Suppressor macrophage treated with lipopolysaccharide for 1 hour (primary cell): ENCODE data around the gene PDE9A.
A peak's percentile ranks its signal among the peaks of the same experiment; 100 is the strongest.
"Not testable (repeated sequence)": the region's sequence is repeated elsewhere in the genome, so short reads cannot be mapped to it uniquely, and the experiment has no call there.

Experiments
- DNase-seq, 3 donors: peaks; one replicate each; pipeline ENCODE4 v3.0.0-alpha.2; 2020 to 2022

Gene PDE9A

DNA sequence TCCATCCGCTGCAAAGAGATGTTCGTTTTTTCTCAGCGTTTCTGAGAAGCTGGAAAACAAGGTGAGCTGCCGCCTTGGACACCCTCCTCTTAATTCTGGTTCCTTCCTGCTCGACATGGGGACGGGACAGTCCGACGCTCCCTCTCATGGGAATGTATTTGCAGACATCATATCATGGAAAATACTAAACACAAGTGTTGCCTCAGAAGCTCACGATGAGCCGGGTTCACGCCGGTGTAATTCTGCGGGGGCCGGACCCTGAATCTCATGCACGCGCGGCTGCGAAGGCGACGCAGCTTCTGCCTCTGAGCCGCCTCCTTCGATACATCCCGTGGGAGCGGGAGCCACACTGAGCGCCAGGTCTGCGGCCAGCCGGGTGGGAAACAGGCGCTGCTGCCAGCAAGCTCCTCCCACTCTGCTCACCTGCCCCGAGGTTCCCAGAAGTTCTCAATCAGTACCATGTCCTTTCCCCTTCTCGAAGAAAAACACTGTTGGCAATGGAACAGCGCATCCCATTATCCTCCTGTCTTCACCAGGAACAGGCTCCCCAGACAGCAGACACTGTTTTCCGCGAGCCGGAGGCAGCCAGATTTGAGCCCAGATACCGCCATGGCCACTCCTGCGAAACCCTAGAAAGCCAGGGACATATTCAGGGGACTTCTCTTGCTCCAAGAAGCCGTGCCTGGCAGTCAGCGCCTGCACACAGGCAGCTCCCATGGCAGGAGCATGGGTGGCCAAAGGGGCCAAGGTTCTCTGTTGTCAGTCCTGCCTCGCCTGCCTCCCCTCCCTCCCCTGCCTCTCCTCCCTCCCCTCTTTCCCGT is 127.9 kb downstream of the PDE9A start:
- DNase-seq, result peak in 2 of 3 donors; percentile 17 to 22

DNA sequence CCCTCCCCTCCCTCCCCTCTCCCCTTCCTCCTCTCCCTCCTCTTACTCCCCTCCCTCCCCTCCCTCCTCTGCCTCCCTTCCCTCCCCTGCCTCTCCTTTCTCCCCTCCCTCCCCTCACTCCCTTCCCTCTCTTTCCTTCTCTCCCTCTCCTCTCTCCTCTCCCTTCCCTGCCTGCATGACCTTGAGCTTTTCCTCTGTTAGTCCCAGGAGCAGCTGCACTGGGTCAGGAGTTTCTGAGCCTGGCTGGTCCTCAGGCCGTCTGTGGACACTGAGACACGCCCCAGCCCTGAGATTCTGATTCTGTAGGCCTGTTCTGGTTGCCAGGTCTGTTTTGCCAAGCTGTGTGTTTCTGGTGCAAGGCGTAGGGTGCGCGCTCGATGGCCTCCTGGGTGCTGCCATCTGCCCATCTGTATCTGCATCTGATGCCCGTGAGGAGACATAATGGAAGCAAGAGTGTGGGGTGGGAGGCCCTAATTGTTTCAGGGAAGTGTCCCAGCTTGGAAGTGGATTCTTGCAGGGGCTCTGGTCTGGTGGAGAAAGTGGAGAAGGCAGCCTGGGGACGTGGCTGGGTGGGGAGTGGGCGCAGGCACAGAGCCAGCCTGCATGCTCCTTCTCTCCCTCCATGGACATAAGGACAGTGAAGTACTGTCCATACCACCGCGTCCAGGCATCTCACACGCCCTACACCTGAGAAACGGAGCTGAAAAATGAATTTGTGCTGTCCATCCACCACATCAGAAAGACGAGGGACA is 128.7 kb downstream of the PDE9A start:
- DNase-seq, result no peak

DNA sequence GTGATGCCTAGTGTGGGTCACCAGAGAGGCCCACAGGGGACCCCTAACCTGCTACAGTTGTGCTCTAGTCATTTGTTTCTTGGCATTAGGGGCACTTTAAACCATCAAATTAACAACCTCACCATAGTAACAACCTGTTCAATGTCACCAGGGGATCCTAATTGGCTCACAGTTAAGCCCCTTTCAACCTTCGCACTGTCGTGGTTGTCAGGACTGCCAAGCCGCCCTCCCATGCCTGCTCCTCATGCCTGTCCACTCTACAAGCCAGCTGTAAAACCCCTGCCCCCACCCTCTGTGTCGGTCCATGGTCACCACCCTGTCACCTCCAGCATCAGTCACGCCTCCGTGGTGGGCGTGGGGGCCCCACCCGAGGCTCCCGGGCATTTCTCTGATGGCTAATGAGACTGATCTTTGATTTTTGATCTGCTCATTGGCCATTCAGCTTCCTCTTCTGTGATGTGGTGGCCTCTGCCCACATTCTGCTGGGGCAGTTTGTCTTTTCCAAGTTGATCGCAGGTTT is 129.4 kb downstream of the PDE9A start:
- DNase-seq, result no peak

DNA sequence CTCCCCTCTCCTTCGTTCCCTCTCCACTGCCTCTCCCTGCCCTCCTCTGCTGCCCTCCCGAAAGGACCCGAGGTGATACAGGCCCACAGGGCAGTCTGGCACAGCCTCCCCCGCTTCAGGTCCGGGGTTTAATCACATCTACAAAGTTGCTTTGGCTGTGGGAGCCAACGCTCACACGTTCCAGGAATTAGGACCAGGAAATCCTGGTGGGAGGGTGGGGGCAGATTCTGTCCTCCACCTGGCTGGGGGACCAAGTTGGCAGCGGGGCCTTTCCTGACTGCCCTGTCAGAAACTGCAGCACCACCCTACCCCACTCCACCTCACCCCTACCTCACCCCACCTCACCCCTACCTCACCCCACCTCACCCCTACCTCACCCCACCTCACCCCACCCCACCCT is 130.9 kb downstream of the PDE9A start:
- no peak for DNase-seq

DNA sequence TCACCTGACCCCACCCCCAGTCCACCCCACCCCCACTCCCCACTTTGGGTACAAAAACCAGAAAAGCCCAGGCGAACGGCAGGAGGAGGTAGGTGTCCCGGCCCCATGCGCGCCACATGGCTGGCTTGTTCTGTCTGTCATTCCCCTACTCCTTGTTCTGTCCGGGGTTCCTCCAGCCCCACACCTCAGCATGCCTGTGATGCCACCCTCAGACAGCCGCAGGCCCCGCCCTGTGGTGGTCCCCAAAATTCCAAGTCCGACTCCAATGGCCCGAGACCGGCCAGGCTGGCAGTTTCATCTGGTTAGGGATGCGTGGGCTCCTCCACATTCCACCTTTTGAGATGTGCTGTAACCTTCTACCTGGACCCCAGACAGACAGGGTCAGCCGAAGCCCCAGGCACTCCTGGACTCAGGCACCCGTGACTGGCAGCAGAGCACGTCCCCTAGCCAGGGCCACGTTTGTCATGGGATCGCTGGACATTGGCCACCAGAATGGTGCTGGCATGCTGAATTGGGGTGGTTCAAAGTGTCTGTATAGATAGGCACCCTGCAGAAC is 131.6 kb downstream of the PDE9A start:
- DNase-seq, result no peak

DNA sequence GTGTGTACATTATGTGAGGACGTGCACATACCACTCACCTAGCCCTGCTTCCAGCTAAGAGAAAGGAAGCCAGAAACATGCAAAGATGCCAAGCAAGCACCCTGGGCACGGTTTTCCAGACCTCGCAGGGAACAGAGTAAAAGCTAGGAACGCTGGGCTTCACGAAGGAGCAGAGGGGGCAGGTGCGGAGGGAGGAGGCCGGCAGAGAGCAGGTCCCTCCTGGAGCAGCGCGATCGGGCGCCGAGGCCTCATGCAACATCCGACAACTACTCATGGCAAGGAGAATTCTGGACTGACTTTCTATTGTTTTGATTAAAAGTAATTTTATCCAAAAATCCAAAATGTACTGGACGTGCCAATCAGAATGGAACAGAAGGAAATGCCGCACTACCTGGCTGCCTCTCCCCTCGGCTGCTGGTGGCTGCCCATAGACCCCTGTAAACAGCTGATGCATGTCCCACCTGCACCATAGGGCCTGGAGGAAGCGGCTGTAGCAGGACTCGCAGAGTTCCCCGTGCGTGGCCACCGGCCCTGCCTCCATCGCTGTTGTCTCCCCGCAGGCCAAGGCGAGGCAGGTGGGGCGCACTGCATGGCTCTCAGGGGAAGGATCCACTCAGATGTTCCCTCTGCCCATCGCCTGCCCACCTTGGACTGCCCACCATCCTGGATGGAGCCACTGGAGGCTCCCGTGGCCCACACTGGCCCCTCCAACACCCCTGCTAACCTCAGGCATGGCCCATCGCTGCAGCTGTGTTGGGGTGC is 132.4 kb downstream of the PDE9A start:
- DNase-seq, result no peak

DNA sequence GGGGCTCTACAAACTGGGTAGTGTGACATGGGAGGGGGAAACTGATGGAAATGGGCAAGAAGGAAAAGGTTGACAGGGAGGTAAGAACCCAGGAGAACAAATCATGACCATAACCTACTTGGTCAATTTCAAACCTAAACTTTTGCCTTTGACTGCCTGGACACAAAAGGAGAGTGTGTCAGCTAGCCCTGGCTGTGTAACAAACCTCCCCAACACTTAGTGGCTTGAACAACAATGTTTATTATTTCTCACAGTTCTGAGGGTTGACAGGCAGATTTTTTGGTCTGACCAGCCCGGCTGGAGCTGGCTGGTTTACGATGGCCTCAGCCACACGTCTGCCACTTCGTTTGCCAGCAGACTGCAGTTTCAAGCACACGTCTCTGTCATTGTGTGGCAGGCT is 133.5 kb downstream of the PDE9A start:
- no peak for DNase-seq

DNA sequence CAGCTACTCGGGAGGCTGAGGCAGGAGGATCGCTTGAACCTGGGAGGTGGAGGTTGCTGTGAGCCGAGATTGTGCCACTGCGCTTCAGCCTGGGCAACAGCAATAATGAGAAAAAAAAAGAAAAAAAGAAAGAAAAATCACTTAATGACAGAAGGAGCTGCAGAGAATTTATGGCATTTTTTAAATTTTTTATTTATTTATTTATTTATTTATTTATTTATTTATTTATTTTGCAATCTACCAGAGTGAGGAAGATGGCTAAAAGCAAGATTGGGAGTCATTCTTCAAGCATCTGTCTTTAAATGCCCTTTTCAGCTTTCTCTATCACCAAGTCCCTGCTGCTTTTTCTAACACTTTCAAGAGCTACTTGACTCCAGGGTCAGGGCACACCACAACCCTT is 134.2 kb downstream of the PDE9A start:
- DNase-seq, result no peak

DNA sequence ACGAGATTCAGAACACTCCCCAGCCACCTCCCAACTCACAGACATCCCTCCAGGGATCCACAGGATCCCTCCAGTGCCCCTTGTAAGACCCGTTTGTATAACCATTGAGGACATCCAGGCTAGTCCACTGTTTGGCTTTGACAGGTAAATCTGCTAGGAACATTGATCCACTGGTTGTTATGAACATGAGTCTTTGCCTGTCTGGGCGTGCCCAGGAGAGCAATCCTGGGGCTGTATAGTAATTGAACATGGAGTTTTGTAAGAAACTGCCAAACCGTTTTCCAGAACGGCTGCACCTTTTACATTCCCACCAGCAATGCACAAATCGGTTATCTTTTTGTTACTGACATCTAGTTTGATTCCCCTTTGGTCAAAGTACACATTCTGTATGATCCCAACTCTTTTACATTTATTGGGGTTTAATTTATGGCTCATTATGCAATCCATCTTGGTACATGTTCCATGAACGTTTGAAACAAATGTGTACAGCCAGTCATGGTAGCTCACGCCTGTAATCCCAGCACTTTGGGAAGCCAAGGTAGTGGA is 137.2 kb downstream of the PDE9A start:
- no peak for DNase-seq

DNA sequence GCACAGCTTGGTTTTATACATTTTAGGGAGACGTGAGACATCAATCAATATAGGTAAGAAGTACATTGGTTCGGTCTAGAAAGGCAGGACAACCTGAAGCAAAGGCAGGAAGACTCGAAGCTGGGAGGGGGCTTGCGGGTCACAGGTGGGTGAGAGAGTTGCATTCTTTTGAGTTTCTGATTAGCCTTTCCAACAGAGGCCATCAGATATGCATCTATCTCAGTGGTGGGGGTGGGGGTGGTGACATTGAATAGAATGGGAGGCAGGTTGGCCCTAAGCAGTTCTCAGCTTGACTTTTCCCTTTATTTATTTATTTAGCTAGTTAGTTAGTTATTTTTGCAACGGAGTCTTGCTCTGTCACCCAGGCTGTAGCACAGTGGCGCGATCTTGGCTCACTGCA is 140.4 kb downstream of the PDE9A start:
- DNase-seq, result no peak

DNA sequence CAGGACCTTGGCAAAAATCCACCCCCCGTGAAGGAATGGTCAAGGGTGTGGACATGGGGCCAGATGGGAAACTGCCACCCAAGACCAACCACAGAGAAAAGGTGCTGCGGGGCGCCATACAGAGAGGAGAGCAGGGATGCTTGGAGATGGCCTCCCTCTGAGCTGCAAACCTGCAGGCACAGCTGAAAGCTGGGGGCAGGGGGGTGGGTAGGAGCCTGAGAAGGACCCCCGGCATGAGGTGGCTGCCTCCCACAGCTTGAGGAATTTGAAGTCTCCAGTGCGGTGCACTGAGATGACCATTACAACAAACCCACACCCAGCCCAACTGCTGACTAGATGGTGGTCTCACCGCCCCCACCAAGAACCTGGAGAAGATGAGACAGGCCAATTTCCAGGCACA is 141.1 kb downstream of the PDE9A start:
- DNase-seq, result no peak

DNA sequence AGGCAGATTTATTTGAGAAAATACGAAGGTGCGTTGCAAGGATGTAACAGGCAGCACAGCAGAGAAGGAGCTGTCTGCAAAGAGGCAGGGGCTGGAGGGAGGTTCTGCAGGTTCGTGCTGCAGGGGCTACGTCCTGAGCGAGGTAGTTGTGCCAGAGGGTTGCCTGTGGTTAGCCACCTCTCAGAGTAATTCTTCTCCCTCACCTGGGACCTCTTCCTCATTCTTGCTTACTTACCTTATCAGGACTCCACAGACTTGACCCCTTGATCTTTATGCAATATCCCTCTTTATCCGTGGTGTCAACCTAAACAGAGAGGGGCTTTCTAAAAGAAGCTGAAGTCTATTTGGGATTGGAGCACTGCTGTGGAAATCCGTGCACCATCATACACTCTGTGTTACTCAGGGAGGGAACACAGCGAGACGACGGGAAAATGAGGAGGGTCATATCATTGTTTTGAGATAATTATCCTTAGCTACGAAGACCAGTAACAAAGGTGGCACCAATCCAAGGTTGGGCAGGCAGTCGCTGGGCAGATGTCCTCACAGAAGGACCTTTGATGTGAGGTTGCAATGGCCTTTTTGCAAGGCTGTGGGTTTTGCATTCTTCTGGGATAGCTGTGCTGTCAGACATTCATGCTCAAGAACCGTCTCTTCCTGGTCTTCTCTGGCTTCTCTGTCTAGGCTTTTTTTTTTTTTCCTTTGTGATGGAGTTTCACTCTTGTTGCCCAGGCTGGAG is 143.1 kb downstream of the PDE9A start:
- no peak for DNase-seq

DNA sequence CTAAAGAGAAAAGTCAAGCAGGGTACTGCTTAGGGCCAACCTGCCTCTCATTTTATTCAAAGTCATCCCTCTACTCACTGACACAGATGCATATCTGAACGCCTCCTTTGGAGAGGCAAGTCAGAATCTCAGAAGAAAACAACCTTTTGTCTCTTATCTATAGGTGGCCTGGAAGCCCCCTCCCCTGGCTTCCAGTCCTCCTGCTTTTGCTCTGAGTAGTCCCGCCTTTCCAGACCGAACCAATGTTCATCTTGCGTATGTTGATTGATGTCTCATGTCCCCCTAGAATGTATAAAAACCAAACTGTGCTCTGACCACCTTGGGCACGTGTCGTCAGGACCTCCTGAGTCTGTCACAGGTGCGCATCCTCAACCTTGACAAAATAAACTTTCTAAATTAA is 144.1 kb downstream of the PDE9A start:
- no peak for DNase-seq

DNA sequence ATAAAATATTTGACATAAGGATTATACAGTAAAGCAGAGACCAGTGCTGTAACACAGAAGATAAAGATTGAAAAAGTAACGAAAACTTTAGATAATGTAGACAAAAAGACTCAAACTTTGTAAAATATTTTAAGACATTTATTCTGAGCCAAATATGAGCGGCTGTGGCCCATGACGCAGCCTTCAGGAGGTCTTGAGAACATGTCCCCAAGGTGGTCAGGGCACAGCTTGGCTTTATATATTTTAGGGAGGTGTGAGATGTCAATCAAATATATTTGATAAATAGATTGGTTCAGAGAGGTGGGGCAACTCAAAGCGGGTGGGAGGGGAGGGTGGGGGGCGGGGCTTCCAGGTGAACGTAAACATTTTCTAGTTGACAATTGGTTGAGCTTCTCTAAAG is 144.7 kb downstream of the PDE9A start:
- no peak for DNase-seq

DNA sequence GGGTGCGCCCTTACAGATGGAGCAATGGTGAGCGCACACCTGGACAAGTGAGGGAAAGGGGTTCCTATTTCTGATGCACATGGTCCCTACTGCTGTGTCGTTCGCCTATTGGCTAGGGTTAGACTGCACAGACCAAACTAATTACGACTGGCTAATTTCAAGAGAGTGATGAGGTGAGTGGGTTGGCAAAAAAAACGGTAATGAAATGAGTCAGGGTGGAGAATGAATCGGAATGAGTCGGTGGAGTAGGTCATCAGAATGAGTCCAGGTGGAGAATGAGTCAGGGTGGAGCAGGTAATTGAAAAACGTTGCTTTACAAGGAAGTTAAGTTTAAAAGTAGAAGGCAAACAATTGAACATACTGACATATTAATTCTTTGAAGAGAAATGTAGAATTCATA is 146.1 kb downstream of the PDE9A start:
- DNase-seq, result no peak

DNA sequence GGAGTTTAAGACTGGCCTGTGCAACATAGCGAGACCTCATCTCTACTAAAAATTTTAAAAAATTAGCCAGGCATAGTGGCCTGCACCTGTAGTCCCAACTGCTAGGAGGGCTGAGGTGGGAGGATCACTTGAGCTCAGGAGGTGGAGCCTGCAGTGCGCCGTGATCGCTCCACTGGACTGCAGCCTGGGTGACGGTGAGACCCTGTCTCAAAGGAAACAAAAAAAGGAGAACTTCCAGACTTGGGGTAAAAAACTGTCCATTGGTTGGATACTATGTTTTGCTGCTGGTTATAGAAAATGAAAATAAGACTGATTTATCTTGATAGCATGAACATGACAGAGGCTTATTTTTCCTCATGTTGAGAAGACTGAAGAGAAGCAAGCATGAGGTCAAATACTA is 146.5 kb downstream of the PDE9A start:
- no peak for DNase-seq

DNA sequence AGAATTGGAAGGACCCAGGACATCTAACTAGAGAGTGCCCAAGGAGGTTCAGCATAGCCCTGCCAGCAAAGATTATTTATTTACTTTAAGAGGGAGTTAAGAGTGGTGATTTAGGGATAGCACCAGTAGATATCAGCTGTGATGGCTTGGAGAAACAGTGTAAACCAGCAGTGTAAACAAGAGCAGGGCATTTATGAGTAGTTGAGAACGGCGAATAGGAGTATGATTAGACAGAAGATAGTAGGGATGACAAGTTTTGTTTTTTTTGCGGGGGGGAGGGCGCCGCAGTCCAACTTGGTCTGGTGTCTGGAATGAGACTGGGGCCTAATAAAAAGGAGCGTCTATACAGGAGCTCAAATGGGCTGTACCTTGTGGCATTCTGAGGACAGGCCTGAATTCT is 148.2 kb downstream of the PDE9A start:
- not testable (repeated sequence) for DNase-seq

DNA sequence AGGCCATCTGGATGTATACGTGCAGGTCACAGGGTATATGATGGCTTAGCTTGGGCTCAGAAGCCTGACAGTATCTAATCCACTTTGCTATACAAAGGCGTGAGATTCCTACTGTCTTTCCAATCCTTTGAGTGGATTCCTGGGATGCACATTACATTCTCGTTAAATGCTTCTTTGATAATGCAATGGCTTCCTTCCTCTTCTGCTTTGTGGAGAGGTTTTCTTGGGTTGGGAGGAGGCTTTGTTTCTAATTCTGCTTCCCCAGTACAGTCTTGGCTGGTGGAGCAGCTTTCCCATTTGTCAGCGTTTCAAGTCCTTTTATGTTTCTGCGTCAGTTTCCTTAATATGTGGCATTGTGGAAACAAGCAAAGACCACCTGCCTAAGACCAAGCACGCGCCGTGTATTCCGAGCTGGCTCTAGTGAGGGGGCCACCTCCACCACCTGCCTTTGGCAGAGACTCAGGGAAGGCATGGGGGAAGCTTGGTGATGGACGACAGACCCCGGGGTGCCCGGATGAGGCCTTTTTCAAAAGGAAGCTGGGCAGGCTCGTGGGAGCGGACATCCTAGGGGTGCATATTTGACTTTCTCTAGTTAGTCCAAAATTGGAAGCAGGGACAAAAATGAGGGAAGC is 153.2 kb downstream of the PDE9A start:
- peak in 2 of 3 donors; percentile 21 to 41 for DNase-seq

DNA sequence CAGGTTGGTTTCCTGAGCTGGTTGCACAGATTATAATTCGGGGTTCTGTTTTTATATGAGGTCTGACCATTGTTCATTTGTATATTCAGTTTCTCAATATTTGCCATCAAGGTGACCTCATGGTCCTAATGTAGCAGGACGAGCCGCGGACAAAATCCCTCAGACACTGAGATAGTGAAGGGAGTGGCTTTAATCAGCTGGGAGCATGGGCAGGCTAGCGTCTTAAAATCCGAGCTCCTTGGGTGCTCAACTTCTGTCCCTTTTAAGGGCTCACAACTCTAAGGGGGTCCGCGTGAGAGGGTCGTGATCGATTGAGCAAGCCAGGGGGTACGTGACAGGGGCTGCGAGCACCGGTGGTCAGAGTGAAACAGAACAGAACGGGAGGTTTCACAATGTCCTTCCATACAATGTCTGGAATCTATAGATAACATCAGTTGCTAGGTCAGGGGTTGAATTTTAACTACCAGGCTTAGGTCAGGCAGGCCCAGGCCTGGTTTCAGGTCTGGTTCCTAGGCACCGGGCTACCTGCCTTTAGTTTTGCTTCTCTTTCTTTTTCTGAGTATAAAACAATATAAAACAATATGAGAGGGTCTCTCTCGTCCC is 154.0 kb downstream of the PDE9A start:
- DNase-seq, result not testable (repeated sequence)

DNA sequence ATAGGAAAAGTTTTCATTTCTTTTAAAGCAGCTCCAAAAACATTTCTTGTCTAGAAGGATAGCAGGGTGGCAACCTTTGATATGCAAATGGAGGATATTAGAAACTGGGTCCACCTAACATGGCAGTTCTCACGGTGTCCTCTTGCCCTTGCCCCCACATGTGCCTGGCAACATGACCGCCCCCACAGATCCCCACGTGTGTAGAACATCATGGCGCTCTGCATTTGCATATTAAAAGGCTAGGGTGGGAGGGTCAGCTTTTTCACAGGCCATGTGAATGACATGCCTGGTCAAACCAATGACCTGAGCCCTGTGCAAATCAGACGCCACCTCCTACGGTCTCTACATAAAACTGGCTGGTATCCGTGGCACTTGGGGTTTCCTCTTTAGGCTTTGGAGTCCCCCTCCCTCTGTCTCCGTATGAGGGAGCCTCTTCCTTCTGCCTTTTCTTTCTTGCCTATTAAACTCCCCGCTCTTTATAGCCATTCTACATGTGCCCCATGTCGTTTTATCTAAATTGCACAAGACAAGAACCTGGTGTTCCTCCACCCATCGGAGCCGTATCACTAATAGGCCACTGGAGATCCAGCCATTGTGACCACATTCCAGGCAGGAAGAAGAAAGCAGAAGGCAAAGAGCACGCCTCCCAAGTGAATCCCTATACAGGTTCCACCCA is 154.7 kb downstream of the PDE9A start:
- peak; percentile 23 to 32 (median 25) for DNase-seq
